ENCODE data around the gene APLP2. TPM values are rescaled to one million over a fixed set of nuclear protein-coding genes. Genes with fewer than 3 reads are reported as not detected.
"Not testable (repeated sequence)": the region's sequence is repeated elsewhere in the genome, so short reads cannot be mapped to it uniquely, and the experiment has no call there.

APLP2 gene
- total and polyA plus RNA-seq, 4 donors = 190 to 337 (median 233) TPM

DNA sequence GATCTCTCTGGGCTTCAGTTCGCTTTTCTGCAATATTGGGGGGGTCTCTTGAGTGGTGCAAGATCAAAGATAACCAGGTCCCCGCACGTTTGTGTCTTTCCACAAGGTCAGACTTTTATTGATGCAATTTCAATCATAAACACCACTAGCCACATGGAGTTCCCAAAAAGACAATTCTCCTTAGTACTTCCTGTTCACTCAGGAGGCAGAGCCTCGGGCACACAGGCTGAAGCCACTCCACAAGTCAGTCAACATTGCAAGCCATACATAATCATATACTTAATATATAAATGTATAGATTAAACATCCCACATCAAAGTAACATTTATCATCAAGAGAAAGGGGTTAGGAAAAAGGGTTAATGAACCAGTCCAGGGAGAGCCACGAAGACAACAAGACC, 101.8 kb downstream of the APLP2 start:
- H3K4me1 ChIP-seq (ENCODE audit: control insufficient read depth in 4 of 4, insufficient read depth in 4 of 4, low read length in 3 of 4) = no peaks in the 10 kb centered on the region
- H3K9ac ChIP-seq (ENCODE audit: low read depth in 1 of 2, low read length in 2 of 2) = no peak overlapping the region
- DNase-seq (ENCODE audit: low spot score) = no peak
- H3K9me3 ChIP-seq (ENCODE audit: control insufficient read depth in 4 of 4, low read length in 3 of 4) = peaks cover 0 to 2% (median 0%) of the 10 kb centered on the region in 4 donors
- no peaks in the 10 kb centered on the region for H3K27me3 ChIP-seq (ENCODE audit: control insufficient read depth in 4 of 4, insufficient read depth in 4 of 4, low read length in 3 of 4)
- no peaks in the 10 kb centered on the region for H3K36me3 ChIP-seq (ENCODE audit: control insufficient read depth in 4 of 4, insufficient read depth in 3 of 4, low read depth in 1 of 4, low read length in 3 of 4)
- H3K4me3 ChIP-seq (ENCODE audit: low read depth in 1 of 3, low read length in 3 of 3) = no peak overlapping the region
- TF ChIP-seq, protein P1, sequence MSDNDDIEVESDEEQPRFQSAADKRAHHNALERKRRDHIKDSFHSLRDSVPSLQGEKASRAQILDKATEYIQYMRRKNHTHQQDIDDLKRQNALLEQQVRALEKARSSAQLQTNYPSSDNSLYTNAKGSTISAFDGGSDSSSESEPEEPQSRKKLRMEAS (IDR thresholded peaks at IDR 0.05) = no peak
- TF ChIP-seq, protein P2, sequence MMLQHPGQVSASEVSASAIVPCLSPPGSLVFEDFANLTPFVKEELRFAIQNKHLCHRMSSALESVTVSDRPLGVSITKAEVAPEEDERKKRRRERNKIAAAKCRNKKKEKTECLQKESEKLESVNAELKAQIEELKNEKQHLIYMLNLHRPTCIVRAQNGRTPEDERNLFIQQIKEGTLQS (IDR thresholded peaks at IDR 0.05) = no peak
- no peak for TF ChIP-seq RXRA (IDR thresholded peaks at IDR 0.05)
- TF ChIP-seq, protein P3, sequence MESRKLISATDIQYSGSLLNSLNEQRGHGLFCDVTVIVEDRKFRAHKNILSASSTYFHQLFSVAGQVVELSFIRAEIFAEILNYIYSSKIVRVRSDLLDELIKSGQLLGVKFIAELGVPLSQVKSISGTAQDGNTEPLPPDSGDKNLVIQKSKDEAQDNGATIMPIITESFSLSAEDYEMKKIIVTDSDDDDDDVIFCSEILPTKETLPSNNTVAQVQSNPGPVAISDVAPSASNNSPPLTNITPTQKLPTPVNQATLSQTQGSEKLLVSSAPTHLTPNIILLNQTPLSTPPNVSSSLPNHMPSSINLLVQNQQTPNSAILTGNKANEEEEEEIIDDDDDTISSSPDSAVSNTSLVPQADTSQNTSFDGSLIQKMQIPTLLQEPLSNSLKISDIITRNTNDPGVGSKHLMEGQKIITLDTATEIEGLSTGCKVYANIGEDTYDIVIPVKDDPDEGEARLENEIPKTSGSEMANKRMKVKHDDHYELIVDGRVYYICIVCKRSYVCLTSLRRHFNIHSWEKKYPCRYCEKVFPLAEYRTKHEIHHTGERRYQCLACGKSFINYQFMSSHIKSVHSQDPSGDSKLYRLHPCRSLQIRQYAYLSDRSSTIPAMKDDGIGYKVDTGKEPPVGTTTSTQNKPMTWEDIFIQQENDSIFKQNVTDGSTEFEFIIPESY (IDR thresholded peaks at IDR 0.05) = no peak
- TF ChIP-seq TAF1 (conservative IDR thresholded peaks at IDR 0.05) = no peak
- no peak for TF ChIP-seq FOXA2 (IDR thresholded peaks at IDR 0.05)
- TF ChIP-seq FOXA1 (IDR thresholded peaks at IDR 0.05) = no peak
- no peak for TF ChIP-seq NR2F2 (IDR thresholded peaks at IDR 0.05)
- H3K27ac ChIP-seq (ENCODE audit: low read depth in 1 of 2, low read length in 2 of 2) = no peak overlapping the region
- WGBS = 59% methylated on average over 5 of the region's 5 CpGs

DNA sequence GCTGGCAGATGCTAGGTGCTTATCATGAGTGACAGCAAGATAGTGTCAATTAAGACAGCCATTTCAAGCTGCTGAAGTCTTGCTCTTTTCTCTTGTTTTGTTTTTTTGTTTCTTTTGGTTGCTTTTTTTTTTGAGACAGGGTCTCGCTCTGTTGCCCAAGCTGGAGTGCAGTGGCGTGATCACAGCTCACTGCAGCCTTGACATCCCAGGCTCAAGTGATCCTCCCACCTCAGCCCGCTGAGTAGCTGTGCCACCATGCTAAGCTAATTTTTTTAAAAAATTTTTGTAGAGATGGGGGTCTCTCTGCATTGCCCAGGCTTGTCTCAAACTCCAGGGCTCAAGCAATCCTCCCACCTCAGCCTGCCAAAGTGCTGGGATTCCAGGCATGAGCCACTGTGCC, 102.3 kb downstream of the APLP2 start:
- H3K4me3 ChIP-seq (ENCODE audit: low read depth in 1 of 3, low read length in 3 of 3); DNase-seq (ENCODE audit: low spot score); H3K27ac ChIP-seq (ENCODE audit: low read depth in 1 of 2, low read length in 2 of 2); H3K9ac ChIP-seq (ENCODE audit: low read depth in 1 of 2, low read length in 2 of 2); H3K4me1 ChIP-seq (ENCODE audit: control insufficient read depth in 4 of 4, insufficient read depth in 4 of 4, low read length in 3 of 4); H3K36me3 ChIP-seq (ENCODE audit: control insufficient read depth in 4 of 4, insufficient read depth in 3 of 4, low read depth in 1 of 4, low read length in 3 of 4); H3K9me3 ChIP-seq (ENCODE audit: control insufficient read depth in 4 of 4, low read length in 3 of 4); H3K27me3 ChIP-seq (ENCODE audit: control insufficient read depth in 4 of 4, insufficient read depth in 4 of 4, low read length in 3 of 4): not testable (repeated sequence)
- WGBS = 80% methylated on average over 3 of the region's 3 CpGs

DNA sequence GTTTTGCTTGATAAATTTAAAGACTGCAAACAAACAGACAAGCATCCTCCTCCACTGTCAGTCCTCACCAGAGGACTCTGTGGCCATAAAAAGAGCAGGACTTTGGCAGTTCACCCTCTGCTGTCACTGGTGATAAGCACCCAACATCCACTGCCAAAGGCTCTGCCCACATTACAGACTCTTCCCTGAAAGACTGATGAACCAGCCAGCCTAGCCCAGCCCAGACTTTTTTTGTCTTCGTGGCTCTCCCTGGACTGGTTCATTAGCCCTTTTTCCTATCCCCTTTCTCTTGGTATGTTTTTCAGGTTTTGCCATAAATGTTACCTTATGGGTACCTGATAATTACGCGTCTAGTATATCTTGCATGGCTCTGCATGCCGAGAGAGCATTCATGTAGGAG, 104.9 kb downstream of the APLP2 start:
- no peaks in the 10 kb centered on the region for H3K27me3 ChIP-seq (ENCODE audit: control insufficient read depth in 4 of 4, insufficient read depth in 4 of 4, low read length in 3 of 4)
- peaks cover 6 to 13% (median 8%) of the 10 kb centered on the region in 4 donors for H3K4me1 ChIP-seq (ENCODE audit: control insufficient read depth in 4 of 4, insufficient read depth in 4 of 4, low read length in 3 of 4)
- H3K36me3 ChIP-seq (ENCODE audit: control insufficient read depth in 4 of 4, insufficient read depth in 3 of 4, low read depth in 1 of 4, low read length in 3 of 4) = no peaks in the 10 kb centered on the region
- H3K9me3 ChIP-seq (ENCODE audit: control insufficient read depth in 4 of 4, low read length in 3 of 4) = peaks cover 0 to 2% (median 0%) of the 10 kb centered on the region in 4 donors
- 98% methylated on average over 4 of the region's 4 CpGs for WGBS
- H3K27ac ChIP-seq (ENCODE audit: low read depth in 1 of 2, low read length in 2 of 2) = no peak overlapping the region
- DNase-seq (ENCODE audit: low spot score) = no peak
- no peak overlapping the region for H3K4me3 ChIP-seq (ENCODE audit: low read depth in 1 of 3, low read length in 3 of 3)
- no peak overlapping the region for H3K9ac ChIP-seq (ENCODE audit: low read depth in 1 of 2, low read length in 2 of 2)
- no peak for TF ChIP-seq SP1 (IDR thresholded peaks at IDR 0.05)
- no peak for TF ChIP-seq YY1 (IDR thresholded peaks at IDR 0.05)
- TF ChIP-seq RAD21 (IDR thresholded peaks at IDR 0.05) = no peak
- no peak for TF ChIP-seq TAF1 (conservative IDR thresholded peaks at IDR 0.05)
- no peak for TF ChIP-seq JUND (IDR thresholded peaks at IDR 0.05)
- TF ChIP-seq, protein P2 (IDR thresholded peaks at IDR 0.05) = no peak
- TF ChIP-seq, protein P3 (IDR thresholded peaks at IDR 0.05) = no peak
- no peak for TF ChIP-seq HNF4G (IDR thresholded peaks at IDR 0.05)
- TF ChIP-seq, protein P4, sequence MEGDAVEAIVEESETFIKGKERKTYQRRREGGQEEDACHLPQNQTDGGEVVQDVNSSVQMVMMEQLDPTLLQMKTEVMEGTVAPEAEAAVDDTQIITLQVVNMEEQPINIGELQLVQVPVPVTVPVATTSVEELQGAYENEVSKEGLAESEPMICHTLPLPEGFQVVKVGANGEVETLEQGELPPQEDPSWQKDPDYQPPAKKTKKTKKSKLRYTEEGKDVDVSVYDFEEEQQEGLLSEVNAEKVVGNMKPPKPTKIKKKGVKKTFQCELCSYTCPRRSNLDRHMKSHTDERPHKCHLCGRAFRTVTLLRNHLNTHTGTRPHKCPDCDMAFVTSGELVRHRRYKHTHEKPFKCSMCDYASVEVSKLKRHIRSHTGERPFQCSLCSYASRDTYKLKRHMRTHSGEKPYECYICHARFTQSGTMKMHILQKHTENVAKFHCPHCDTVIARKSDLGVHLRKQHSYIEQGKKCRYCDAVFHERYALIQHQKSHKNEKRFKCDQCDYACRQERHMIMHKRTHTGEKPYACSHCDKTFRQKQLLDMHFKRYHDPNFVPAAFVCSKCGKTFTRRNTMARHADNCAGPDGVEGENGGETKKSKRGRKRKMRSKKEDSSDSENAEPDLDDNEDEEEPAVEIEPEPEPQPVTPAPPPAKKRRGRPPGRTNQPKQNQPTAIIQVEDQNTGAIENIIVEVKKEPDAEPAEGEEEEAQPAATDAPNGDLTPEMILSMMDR (IDR thresholded peaks at IDR 0.05; ENCODE audit: low read depth, low read length, missing input control) = no peak
- no peak for TF ChIP-seq HNF4A (conservative IDR thresholded peaks at IDR 0.05)
- no peak for TF ChIP-seq RXRA (IDR thresholded peaks at IDR 0.05)
- TF ChIP-seq, protein P5, sequence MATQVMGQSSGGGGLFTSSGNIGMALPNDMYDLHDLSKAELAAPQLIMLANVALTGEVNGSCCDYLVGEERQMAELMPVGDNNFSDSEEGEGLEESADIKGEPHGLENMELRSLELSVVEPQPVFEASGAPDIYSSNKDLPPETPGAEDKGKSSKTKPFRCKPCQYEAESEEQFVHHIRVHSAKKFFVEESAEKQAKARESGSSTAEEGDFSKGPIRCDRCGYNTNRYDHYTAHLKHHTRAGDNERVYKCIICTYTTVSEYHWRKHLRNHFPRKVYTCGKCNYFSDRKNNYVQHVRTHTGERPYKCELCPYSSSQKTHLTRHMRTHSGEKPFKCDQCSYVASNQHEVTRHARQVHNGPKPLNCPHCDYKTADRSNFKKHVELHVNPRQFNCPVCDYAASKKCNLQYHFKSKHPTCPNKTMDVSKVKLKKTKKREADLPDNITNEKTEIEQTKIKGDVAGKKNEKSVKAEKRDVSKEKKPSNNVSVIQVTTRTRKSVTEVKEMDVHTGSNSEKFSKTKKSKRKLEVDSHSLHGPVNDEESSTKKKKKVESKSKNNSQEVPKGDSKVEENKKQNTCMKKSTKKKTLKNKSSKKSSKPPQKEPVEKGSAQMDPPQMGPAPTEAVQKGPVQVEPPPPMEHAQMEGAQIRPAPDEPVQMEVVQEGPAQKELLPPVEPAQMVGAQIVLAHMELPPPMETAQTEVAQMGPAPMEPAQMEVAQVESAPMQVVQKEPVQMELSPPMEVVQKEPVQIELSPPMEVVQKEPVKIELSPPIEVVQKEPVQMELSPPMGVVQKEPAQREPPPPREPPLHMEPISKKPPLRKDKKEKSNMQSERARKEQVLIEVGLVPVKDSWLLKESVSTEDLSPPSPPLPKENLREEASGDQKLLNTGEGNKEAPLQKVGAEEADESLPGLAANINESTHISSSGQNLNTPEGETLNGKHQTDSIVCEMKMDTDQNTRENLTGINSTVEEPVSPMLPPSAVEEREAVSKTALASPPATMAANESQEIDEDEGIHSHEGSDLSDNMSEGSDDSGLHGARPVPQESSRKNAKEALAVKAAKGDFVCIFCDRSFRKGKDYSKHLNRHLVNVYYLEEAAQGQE (IDR thresholded peaks at IDR 0.05) = no peak
- TF ChIP-seq FOXA1 (IDR thresholded peaks at IDR 0.05) = no peak
